IPS-18c (cell line): Measurements from ENCODE around the gene WFDC1.

ENCODE experiments used
- H3K4me3 ChIP-seq: 2 replicates; pipeline ENCODE4 v1.7.0; 2013; ENCODE audit warnings: low read depth, mild to moderate bottlenecking, low read length, moderate library complexity; ENCODE audit not compliant: insufficient read depth
- H3K9me3 ChIP-seq: one replicate; pipeline ENCODE4 v1.6.1; 2013; ENCODE audit warnings: mild to moderate bottlenecking, low read length, moderate library complexity; ENCODE audit not compliant: control insufficient read depth, insufficient read depth

The WFDC1 gene

DNA sequence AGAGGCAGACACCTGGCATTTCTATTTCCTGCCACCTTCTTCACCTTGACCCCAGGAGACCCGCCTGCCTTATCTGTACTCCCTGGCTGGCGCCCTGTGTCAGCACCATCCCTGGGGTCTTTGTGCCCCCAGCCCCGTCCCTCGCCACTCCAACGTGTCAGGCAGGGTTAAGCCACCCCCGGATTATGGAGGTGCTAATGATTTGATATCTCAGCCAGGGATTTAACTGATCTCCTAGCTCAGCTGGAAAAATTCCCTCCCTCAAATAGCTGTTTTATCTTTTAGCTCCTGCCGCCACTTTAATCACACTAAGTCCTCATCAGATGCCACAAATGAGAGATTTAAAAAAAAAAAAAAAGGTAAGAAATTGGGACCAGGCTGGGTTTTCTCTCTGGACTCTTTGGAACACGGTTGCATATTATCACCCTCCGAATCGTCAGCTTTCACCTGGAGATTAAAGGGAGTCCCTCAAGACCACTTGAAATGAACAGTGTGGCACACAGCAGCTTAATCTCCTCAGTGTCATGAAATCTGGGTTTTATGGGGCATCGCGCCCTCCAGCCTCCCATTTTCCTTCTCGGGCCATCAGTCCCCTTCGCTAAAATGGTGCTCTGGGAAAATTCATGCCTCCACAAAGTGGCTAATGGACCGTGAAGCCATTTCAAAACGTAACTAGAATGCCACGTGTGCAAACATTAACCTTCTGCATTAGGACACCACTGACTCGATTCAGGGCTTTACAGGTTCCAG lies 26.2 kb upstream of the WFDC1 start:
- H3K4me3 ChIP-seq, result no peak overlapping the region
- no peaks in the 10 kb centered on the region for H3K9me3 ChIP-seq

- no peak overlapping the region for H3K4me3 ChIP-seq
- no peaks in the 10 kb centered on the region for H3K9me3 ChIP-seq
These were observed 24.6 kb upstream of the WFDC1 start for GRCh38 chr16:84270071-84270470.

GRCh38 chr16:84270531-84270930 lies 24.1 kb upstream of the WFDC1 start:
- Histone ChIP-seq H3K4me3 (no peak overlapping the region), H3K9me3 (no peaks in the 10 kb centered on the region)

- Histone ChIP-seq H3K9me3 (no peaks in the 10 kb centered on the region), H3K4me3 (no peak overlapping the region)
These were observed 23.6 kb upstream of the WFDC1 start for GRCh38 chr16:84271037-84271436.

DNA sequence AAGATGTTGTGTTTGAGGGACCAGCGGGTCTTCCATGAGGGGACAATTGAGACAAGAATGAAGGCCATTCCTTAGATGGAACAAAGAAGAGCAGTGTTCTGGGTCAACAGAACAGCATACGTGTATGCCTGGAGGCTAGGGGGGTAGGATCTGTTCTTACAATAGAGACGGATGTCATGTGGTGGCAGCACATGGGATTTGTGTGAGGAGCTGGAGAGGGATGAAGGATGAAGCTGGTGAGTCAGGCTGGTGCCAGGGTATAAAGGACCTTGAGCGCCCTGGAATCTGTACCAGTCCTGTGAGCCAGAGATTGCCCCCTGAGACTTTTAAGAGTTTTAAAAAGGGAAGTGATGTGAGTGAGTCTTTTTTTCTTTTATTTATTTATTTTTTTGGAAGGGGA lies 22.8 kb upstream of the WFDC1 start:
- Histone ChIP-seq H3K4me3 (no peak overlapping the region), H3K9me3 (no peaks in the 10 kb centered on the region)

- Histone ChIP-seq H3K9me3 (no peaks in the 10 kb centered on the region), H3K4me3 (no peak overlapping the region)
These were observed 21.8 kb upstream of the WFDC1 start for GRCh38 chr16:84272740-84273320.

DNA sequence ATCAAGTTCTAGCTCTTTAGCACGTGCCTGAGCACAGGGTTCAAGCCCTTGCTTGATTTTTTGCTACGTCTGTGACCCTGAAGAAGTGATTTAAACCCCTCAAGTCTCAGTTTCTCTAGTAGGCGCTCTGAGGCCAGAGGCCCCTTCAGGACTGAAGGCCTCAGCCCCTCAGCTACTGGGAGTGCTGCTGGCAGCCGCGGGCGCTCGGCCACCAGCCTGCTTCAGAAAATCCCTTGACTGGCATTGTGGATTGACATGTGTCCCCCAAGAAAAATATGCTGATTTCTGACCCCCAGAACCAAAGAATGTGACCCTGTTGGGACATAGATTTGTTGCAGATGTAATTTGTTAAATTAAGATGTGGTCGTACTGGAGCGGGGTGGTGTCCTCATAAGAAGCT lies 20.2 kb upstream of the WFDC1 start:
- Histone ChIP-seq H3K9me3 (no peaks in the 10 kb centered on the region), H3K4me3 (no peak overlapping the region)

DNA sequence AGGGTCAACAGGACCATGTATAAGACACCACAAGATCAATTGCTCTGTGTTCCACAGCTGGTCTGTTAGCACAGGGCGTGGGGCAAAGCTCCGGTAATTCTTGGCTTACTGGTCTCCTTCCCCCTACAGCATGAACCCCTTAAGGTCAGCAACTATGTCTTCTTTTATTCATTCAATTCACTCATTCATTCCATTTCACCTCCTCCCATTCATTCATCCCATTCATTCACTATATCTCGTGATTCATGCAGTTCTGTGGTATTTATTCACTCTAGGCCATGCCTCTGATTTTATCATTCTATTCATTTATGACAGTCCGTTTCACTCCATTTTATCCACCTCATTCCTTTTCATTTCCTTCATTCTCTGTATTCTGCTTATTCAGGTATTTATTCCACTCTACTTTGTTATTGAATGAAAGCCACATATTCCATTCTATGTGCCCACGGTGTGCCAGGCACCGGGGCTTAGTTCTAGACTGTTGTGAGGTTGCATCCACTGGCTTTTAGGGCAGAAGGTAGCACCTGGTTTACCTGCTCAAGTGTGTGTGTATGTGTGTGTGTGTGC lies 19.0 kb upstream of the WFDC1 start:
- H3K4me3 ChIP-seq, result no peak overlapping the region
- H3K9me3 ChIP-seq, result no peaks in the 10 kb centered on the region

DNA sequence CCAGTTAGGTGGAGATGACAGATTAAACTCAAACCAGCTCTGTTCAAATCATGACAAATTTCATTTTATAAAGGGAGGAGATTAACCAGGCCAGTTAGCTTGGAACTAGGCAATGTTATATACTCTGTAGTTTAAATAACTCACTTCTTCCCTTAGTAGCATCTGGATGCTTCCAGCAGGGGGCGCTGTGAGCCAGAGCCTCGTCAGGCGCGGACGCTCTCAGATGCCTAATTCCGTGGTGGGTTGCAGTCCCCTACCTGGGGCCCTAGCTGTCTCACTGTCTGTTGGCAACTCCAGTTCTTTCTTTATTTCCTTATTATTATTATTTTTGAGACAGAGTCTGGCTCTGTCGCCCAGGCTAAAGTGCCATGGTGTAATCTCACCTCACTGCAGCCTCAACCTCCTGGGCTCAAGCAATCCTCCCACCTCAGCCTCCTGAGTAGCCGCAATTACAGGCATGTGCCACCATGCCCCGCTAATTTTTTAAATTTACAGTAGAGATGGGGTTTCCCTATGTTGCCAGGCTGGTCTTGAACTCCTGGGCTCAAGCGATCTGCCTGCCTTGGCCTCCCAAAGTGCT lies 17.3 kb upstream of the WFDC1 start:
- H3K9me3 ChIP-seq, result no peaks in the 10 kb centered on the region
- H3K4me3 ChIP-seq, result no peak overlapping the region

DNA sequence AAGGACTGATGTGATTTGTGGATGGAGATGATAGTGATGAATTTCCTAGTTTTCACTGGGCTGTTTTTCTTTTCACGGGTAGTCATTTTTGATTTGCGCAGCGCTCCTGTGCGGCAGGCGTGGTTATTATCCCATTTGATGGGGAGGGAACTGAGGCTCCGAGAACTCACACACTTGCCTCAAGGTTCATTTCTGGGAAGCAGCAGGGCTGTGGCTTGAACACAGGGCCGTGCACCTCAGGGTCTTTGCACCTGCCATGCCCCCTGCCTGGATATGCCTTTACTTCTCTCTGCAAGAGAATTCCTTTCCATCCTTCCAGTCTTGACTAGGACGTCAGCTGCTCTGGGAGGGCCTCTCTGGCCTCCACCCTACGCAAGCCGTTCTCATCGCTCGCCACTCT lies 16.3 kb upstream of the WFDC1 start:
- no peaks in the 10 kb centered on the region for H3K9me3 ChIP-seq
- H3K4me3 ChIP-seq, result no peak overlapping the region

- Histone ChIP-seq H3K9me3 (no peaks in the 10 kb centered on the region), H3K4me3 (no peak overlapping the region)
These were observed 15.7 kb upstream of the WFDC1 start for GRCh38 chr16:84278968-84279367.

GRCh38 chr16:84279881-84280280 lies 14.8 kb upstream of the WFDC1 start:
- H3K9me3 ChIP-seq, result no peaks in the 10 kb centered on the region
- no peak overlapping the region for H3K4me3 ChIP-seq

GRCh38 chr16:84281074-84281473 lies 13.6 kb upstream of the WFDC1 start:
- Histone ChIP-seq H3K4me3 (no peak overlapping the region), H3K9me3 (no peaks in the 10 kb centered on the region)

DNA sequence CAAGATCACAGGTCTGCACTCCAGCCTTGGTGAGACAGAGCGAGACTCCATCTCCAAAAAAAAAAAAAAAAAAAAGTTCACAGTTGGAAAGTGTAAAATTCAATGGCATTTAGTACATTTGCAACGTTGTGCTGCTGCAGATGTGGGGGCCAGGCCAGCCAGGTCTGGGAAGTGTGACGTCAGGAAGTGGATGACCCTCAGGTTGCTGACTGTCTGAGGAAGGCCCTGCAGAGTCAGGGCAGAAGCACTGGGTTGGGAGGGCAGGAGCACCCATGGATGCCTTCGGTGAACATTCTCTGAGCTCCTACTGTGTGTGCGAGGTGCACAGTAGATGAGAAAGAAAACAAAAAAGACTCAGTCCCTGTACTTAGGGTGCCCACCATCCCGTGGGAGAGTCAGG lies 12.1 kb upstream of the WFDC1 start:
- no peaks in the 10 kb centered on the region for H3K9me3 ChIP-seq
- no peak overlapping the region for H3K4me3 ChIP-seq

GRCh38 chr16:84283314-84284153 lies 11.1 kb upstream of the WFDC1 start:
- Histone ChIP-seq H3K4me3 (peak overlapping the region; percentile 28; the same call in 1 of the 2 replicates), H3K9me3 (peaks cover 3% of the 10 kb centered on the region)

- Histone ChIP-seq H3K4me3 (peak overlapping the region; percentile 28; the same call in 1 of the 2 replicates), H3K9me3 (peaks cover 3% of the 10 kb centered on the region)
These were observed 10.4 kb upstream of the WFDC1 start for GRCh38 chr16:84284154-84284722.

- H3K4me3 ChIP-seq, result no peak overlapping the region
These were observed 8.0 kb upstream of the WFDC1 start for GRCh38 chr16:84286578-84287240.

More at GRCh38 chr16:84286578-84287240, 8.0 kb upstream of the WFDC1 start:
- peaks cover 3% of the 10 kb centered on the region for H3K9me3 ChIP-seq
